ENCODE results near the gene IGFN1.
"Not testable (repeated sequence)": the region's sequence is repeated elsewhere in the genome, so short reads cannot be mapped to it uniquely, and the experiment has no call there.

IGFN1 gene

DNA sequence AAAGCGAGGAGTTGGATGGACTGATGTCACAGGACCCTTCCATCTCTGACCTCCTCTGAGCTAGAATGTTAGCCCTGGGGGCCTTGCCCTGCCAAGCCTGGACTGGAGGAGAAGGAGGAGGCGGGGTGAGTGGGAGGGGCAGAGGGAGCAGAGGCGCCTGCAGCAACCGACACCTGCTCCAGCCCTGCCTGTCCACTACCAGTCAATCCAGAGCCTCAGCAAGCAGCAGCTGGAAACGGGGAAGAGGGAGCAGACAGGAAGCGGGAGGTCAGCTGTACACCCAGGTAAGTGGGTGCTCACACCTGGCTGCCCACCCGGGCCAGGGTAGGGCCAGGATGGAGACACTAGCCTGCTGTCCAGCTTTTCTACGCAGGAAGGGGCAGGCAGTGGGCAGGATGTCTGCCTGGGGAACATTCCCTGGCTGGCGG lies at the start of gene IGFN1:
IGFN1 (plus strand) TSS at position 201 of the 428 bp plus-strand sequence. CDS start 2,470 bp downstream, outside the sequence.
- peak; percentile 75 for DNase-seq (ENCODE audit: low spot score)

DNA sequence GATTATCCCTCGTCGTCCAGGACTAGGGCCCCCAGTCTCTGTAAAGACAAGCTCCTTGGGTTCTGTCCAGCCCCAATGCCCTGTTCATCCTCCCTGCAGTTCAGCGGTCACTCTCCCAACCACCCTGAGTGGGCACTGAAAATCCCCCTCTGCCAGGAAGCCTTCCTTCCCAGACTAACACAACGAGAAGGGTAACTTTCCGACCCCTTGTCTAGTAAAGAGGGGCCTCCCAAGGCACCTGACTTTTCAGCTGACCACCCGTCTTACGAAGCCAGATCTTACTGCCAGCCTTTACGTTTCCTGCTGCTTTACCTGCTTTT lies 49.7 kb upstream of the IGFN1 start:
- DNase-seq (ENCODE audit: low spot score), result no peak

DNA sequence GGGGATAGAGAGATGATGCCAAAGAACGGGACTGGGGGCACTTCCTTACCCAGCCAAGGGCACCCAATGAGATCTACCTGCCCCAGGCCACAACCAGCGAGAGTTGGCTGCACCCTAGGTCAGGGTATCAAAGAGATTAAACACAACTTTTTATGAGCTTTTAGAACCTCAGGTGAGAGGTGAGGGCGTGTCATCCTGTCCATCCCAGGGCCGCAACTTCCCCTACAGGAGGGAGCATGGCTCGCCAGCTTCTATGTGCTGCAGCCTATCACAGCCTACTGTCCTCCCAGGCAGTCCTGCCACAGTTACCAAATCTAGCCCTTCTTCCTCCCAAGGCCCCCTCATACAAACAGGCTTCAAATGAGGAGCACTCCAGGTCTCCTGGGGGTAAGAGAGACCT lies 49.2 kb upstream of the IGFN1 start:
- no peak for DNase-seq (ENCODE audit: low spot score)

DNA sequence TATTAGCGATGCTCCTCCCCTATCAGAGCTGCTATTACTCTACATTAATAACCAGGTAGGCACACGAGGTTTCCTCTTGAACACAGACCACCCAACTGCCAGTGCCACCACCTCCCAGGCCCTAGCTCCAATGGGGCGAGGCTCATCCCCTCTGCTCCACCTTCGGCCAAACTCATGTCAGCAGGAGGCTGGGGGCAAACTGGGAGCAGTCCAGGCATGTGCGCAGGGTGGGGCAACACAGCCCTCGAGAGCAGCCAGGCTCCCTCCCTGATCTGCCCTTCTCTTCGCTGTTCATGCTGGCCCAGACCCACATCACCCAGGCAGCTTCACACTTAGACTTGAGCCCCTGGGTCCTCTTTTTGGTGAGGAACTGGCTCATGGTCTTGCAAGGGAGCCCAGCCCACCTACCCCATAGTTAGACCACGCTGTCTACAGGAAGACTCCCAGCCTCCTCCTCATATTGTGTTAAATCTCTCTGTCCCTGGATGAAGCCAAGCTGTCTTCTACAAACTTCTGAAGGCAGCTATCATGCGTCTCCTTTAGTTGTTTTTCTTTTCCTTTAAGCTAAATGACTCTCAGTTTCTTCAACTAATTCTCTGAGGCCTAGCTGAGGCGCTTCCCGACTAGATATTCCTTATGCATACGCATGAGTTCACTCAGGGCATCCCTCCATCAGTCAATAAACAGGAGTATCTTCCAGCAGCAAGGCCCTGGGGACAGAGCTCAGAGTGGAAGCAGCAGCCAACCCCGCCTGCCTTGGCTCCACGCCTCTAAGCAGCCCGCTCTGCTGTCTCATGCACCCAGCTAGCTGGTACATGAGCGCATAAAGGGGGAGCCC lies 48.4 kb upstream of the IGFN1 start:
- DNase-seq (ENCODE audit: low spot score), result no peak

DNA sequence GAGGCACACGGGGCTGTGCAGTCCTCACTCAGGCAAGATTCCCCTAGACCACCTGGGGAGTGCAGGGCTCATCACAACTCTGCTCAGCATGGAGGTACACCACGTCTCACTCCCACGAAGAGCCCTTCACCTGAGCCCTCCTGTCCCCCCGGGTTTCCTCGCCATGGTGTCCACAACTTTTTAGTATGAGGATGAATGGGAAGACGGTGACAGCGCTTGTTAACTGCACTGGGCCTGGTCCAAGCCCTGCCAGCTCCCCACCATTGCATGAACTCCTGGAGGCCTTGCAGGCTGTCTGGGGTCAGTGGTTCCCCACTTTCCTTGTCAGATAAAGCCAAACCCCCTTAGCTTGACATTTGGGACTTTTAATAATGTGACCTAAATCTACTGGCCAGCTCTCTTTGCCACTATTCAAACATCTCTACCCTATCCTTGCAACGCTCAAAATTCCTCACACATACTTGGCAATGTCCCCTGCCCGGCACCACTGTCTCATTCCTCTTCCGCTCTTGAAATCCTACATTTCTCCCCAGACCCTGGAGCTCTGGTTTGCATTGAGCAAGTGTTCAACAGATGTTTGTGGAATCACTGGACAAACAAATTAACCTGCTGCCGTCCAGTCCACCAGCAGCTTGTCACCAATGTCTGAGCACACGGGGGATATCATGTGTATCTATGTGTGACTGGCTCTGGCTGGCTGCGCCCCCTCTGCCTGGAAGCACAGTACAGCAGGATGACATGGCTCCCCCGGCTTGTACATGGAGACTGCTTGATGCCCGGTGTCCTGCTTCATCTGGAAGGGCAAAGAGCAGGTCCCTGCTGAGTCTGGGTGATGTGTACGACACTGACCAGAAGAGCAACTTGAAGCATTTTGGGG lies 47.5 kb upstream of the IGFN1 start:
- DNase-seq (ENCODE audit: low spot score), result no peak

DNA sequence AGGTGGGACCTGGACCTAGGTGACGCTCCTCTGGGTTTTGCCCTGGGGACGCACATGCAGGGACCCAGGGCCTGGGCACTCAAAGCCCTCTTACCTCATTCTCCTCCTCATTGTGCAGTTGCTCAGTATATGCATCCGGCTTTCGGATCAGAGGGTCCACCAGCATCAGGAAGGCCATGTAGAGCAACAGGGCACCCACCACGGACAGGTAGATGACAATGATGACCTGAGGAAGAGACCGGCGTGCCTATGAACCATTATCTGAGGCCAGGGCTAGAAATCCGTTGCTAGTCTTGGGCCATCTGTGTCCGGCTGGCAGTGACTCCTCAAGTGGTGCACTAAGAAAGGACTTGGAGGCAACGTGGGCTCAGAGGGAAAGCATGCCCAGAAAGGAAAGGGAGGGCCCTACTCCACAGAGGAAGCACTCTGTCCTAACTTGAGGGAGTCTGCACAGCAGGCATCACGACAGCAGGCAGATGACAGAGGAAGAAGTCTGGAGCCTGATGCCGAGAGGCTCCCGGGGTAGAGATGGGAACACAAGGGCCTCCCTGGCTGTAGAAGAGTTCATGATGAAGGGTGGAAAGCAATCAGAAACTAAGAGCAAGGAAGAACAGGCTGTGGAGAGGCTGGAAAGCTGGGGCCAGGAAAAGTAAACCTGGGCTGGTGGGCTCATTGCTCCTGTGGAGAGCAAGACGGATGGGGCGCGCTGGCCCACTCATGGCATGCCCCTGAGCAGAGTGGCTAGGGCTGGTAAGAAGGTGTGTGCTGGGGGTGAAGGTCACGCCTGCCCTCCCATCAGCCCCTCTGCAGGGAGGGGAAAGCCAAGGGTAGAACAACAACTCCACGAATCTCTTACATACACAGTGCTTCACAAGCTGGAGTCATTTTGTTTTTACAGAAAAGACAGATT lies 46.6 kb upstream of the IGFN1 start:
- no peak for DNase-seq (ENCODE audit: low spot score)

DNA sequence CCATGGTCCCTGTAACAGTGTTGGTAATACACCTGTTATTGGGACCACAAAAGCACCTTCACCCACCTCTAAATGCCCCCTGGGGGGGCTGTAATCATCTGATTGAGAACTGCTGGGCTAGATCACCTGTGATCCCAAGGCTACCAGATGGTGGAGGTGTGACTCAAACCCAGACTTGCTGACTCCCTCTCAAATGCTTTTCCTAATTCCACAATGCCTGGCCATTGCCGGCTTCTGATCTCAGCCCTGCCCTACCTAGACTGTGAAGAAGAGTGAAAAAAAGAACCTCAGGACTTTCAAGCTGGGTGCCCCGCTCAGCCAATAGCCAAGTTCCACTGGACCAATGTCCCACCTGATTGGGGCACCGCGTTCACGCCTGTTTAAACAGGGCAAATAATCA lies 45.9 kb upstream of the IGFN1 start:
- no peak for DNase-seq (ENCODE audit: low spot score)

DNA sequence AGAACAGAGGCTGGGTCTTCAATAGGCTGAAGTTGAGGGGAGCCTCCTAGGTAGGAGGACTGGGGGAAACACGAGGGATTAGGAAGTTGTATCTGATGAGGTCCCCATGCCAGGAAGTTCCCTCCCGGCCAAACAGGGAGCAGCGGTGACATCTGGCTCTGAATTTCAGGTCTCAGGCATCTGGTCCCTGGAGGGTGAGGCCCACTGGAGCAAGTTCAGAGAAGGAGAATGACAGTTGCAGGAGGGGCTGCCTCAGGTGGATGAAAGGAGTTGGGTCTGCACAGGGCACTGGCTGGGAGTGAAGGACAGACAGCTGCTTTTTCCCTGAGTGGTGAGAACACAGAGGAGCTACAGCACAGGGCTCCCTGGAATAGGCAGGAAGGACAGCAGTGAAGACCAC lies 45.5 kb upstream of the IGFN1 start:
- no peak for DNase-seq (ENCODE audit: low spot score)

DNA sequence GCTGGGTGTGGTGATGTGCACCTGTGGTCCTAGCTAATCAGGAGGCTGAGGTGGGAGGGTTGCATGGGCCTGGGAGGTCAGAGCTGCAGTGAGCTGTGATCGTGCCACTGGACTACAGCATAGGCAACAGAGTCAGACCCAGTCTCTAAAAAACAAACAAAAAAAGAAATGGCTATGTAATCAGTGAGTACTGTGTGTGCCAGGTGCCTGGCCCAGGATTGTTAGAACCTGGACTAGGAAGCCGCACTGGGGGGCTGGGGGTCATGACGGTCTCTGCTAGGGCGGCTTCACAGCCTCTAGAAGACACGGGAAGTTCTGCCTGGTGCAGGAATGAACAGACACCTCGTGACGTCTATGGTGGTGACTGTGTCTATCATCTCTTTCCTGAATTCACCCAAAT lies 44.8 kb upstream of the IGFN1 start:
- DNase-seq (ENCODE audit: low spot score), result no peak

DNA sequence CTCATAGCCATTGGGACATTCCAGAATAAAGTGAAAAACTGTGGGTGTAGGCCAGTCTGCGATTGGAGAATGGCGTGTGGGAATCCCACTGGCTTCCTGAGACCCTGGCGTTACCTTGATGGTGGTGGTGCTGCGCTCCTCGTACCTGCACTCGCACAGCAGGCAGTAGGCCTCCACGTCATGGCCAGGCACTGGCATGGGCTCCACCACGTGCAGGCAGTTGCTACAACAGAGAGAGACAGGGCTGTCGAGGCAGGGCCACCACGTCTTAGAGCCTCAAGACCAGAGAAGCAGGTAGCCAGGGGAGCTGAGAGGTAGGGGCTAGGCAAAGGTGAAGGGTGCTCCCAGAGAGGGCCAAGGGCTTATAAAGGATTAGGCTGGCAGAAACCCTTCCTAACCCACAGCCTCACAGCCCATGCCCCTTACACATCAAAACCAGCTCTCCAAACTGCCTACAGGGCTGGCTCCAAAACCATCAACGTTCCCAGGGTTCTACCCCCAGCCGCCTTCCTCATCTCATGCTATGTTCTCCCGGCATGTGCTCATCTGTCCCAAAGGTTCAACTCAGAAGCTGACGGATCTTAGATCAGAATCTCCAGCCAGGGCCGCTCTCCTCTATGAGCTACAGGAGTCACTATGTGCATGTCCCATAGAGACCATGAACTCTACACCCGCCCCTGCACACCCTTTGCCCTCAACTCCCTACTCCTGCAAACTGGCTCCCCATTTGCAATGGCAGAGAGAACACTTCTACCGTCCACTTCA lies 43.8 kb upstream of the IGFN1 start:
- no peak for DNase-seq (ENCODE audit: low spot score)

DNA sequence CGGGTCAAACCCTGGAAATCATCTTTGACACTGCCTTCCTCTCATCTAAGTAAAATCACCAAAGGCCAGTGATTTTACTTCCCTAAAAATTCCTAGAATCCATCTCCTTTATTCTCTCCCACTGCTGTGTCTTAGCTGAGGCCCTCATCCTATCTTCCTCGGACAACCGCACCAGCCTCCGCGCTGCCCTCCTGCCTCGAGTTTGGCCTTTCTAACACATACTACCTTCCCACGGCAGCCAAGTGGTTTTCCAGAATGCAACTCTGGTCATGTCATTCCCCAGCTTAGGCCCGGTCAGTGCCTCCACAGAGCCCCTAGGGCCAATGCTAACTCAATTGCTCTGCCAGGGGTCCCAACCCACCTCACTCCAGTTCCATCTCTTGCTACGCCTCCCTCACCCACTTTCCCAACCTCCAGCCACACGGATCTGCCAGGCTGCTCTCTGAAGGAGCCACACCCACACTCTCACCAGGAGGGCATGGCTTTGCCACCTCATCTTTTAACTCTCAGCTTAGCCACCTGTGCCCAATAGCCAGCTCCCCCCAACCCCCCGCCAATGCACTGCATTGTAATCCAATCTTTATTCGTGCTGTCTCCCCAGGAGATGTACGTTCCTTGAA lies 43.1 kb upstream of the IGFN1 start:
- DNase-seq (ENCODE audit: low spot score), result no peak

DNA sequence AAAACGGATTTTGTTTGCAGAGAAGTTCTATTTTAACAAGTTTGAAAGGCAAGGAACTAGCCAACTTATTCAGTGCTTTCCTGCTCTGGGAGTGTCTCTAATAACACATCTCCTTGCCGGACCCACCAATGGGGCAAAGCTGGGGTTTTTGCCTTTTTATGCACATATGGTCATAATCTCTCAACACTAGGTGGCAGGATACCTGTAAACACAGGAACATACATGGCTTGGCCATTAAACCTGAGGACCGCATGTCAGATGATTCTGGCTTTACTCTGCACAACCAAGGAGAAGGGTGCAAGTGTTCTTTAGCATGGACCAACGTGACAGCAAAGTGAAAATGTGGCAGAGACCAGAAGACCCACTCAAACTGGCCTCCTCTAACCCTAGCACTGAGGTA lies 41.2 kb upstream of the IGFN1 start:
- no peak for DNase-seq (ENCODE audit: low spot score)

DNA sequence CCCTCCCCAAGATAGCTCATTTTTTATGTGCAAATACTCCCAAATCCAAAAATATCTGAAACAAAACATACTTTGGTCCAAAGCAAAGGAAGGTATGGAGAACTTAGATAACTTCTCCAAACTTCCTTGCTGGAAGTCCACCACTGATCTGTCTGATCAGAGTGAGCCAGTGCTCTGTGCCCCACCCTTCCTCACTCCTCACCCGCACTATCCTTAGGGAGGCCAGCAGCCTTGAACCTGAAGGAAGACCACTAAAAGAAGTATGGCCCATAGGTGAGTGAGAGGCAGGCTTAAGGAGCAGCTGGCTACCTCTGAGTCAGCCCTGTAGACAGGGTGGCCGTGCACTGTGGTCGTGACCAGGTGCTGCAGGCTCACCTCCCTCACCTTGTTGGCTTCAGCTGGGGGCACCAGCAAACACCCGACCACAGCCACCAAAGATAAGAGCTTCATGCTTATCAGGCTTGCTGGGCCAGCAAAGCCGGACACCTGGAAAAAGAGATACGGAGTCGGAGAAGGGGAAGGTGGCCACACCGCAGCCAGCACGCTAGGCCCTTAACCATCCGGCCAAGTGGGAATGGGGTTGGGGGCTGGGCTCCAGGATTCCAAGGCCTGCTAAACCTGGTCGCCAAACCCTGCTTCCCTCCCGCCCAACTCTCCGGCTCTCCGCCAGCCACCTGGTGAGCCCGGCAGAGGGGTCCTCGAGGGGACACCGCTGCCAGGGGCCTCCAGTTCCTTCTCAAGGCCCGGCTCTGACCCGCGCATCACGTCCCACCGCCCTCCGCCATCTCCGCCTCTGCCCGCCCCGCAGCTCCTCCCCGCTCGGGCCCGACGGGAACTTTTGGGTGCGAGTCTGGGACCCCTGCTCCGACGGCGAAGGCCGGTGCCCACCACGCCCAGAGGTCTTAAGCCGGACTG lies 36.9 kb upstream of the IGFN1 start:
- no peak for DNase-seq (ENCODE audit: low spot score)

DNA sequence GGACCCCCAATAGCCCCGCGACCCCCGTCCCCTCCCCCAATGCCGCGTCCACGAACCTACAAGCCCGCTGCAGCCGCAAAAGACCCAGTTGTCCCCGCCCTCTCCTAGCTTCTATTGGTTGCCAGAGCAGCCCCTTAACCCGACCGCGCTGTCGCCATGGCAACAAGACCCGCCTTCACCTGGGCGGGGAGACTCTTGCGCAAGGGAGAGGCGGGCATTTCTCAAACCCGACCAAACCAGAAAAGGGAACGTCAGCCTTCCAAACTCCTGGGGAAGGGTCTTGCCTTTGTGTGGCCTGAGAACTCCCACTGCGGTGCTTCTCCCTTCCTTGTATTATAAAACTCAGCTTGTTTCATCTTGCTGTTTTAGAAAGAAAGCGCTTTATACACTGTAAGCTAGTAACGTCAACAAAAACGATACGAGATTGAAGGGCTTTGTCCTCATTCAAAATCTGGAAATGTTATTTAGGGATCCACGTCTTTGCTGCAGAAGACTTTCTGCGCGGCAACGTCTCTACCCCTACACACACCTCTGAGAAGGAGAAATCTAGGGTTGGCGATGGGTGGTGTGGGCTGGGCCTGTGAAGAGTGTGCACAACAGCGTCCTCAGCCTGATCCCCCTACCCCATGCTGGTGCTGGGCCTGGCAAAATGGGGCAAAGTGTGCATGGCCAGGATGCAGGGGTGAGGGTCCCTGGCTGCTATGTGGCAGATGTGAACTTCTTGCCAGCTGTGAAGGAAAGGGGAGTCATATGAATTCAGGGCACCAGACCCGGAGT lies 36.0 kb upstream of the IGFN1 start, which contains the start of gene TMEM9:
TMEM9 (minus strand) TSS at position 86 of the 777 bp plus-strand sequence. CDS start 551 bp downstream, outside the sequence.
- DNase-seq (ENCODE audit: low spot score), result peak; percentile 99

DNA sequence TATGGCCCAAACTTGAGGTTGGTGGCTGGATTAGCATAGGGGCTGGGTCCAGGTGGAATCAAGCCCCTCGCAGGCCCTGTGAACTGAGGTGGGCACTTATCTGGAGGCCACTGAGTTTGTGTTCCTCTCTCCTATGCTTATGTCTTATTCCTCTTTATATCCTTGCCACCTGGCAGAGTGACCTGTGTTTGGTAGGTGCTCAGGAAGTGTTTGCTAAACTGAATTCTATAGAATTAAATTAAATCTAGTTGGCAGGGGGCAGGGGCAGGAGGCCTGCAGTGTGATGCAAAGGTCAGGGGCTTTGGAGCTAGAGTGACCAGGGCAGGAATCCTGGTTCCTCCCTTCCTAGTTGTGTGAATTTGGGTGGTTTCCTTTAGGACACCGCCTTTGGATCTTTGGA lies 35.3 kb upstream of the IGFN1 start:
- DNase-seq (ENCODE audit: low spot score), result no peak

DNA sequence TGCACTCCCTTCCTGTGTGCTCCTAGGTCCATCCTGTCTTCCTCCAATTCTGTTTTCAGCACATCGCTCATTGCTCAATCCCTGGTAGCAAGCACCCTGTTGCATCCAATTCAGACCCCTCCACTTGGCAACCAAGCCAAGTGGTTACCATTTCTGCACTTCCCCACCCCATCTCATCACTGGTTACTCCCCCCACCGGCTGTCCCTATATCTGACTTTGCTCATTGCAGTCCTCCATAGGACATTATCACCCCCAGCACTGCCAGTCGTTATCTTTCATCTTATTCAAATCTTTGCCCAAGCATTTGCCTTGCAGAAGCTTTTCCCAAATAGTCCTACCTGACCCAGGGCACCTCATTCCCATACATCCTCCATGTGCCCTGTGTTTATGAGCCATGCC lies 34.3 kb upstream of the IGFN1 start:
- no peak for DNase-seq (ENCODE audit: low spot score)

DNA sequence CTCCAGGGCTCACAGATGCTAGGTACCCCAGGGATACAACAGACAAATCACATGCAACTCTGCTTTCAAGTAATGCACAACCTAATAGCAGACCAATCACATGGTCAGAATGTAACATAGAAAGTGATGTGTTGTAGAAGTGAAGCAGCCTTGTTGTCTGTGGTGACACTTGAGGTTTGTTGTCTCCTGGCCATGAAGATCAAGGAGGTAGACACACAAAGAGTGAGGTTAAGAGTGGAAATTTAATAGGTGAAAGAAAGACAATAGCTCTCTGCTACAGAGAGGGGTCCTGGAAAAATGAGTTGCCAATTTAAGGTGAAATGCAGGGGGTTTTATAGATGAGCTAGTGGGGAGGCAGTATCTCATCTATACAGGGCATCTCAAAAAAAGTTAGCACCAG lies 33.8 kb upstream of the IGFN1 start:
- DNase-seq (ENCODE audit: low spot score), result no peak

DNA sequence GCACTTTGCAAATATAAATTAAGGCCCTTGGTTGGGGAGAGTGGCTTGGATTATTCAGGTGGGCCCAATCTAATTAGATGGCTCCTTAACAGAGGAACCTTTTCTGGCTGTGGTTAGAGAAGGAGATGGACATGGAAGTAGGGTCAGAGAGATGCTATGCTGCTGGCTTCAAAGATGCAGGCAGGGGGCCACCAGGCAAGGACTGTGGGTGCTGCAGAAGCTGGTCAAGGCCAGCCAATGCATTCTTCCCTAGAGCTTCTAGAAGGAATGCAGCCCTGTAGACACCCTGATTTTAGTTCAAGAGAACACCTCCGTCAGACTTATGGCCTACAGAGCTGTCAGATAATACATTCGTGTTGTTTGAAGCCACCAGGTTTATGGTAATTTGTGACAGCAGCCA lies 32.7 kb upstream of the IGFN1 start:
- DNase-seq (ENCODE audit: low spot score), result no peak

DNA sequence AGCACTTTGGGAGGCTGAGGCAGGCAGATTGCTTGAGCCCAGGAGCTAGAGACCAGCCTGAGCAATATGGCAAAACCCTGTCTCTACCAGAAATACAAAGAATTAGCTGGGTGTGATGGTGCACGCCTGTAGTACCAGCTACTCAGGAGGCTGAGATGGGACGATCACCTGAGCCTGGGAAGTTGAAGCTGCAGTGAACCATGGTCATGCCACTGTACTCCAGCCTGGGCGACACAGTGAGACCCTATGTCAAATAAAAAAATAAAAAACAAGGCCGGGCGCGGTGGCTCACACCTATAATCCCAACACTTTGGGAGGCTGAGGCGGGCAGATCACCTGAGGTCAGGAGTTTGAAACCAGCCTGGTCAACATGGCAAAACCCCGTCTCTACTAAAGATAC lies 27.6 kb upstream of the IGFN1 start:
- not testable (repeated sequence) for DNase-seq (ENCODE audit: low spot score)
